ENCODE data around the gene KCNIP4.

GRCh38 chr4:21769404-21770147 lies 179.0 kb downstream of the KCNIP4 start:
- peak; percentile 48; the same call in 1 of the 2 replicates for TF ChIP-seq EZH2phosphoT487 (IDR thresholded peaks at IDR 0.05; ENCODE audit: insufficient read depth, low read depth)
- no peak for TF ChIP-seq EZH2 (IDR thresholded peaks at IDR 0.05; ENCODE audit: insufficient read depth, poor library complexity, severe bottlenecking)

Data from GM23248 (cell line).